HG02840 (cell line): Measurements from ENCODE around the gene FOCAD.

Experiments used
- ATAC-seq: cut with Tn5 transposase; IDR thresholded peaks from one replicate; pipeline ENCODE4 v1.9.1; 2021; ENCODE audit warnings: mild to moderate bottlenecking, moderate library complexity, moderate number of reproducible peaks; ENCODE audit not compliant: unreplicated experiment, low FRiP score

Gene FOCAD

GRCh38 chr9:20788526-20789451 is 104.7 kb downstream of the FOCAD start:
- no peak for ATAC-seq

- no peak for ATAC-seq
Measured at GRCh38 chr9:20790721-20791120, 106.7 kb downstream of the FOCAD start.

DNA sequence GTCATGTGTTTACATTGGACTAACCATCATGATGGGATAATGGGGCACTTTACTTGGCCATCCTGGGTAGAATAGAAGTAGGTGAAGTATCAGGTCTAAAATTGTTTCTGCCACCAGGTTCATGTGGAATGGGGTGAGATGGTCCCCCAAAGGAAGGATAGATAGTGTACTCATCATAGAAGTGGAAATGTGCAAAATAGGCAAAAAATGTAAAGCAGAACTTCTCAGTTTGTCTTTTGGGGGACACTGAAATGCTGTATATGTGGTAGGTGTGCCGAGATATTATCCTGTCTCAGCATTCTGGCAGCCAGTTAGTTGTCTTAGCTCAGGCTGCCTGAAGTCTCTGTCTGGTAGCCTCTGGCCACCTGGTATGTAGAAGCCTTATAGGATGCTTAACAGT is 107.6 kb downstream of the FOCAD start:
- no peak for ATAC-seq

DNA sequence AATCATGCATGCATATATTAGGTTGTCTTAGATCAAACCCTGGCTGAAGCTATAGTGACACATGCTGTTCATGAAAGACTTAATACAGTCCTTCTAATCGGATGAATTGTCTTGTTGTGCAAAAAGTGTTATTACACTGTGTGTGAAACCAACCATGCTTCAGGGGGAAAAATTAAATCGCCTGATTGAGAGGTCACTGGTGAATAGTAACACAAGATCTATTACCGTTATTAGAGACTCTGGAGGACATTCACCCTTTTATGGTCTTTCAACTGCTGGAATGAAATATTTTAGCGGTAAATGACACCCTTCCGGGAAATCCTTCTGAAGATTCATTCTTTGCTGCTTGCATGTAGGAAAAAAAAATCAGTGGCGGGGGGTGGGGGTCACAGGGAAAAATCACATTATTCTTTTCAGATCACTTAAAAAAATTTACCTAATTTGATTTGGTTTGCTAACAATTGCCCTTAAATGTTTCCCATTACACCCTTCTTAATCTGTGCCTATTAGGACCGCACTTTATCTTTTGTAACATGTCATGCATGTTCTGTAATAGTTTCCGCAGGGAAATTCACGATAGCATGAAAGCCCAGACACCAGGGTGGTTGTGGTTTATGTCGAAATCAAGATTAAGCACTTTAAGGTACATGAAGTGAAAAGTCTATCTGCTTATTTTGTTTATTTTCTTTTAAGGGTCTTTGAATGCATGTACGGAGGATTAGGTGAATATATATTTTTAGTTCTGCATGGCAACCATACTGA is 120.6 kb downstream of the FOCAD start:
- no peak for ATAC-seq

DNA sequence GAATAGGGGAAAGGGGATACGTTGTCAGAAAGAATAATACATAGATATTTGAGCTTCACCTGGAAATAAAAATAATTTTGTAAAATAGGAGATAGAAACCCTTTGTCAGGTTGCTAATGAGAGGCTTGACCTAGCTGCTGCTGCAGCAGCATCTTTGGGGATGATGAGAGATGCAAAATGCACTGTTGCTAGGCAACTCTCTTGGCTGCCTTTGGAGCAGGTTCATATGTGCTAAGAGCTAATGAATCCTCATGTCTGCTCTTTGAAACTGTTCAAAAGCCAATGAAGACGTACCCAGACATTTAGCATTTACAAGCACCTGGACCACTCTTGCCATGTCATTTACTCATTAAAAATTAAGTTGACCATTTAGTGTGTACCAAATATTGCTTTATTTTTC is 121.7 kb downstream of the FOCAD start:
- ATAC-seq = no peak

DNA sequence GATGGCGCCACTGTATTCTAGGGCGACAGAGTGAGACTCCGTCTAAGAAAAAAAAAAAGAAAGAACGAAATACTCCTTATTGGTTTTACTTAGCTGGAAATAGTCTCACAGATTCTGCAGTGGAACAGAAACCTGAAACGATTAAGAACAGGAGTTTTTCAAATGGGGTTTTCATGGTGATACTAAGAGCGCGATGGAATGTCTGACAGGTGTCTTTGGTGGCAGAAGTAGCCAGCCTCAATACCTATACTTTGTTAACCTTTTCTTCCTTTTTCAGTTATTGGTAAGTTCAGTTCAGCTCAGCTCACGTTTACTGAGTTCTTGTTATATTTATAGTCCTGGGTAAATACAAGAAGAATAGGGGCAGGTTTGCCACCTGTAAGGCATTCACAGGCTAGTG is 123.9 kb downstream of the FOCAD start:
- ATAC-seq = no peak

- ATAC-seq = no peak
Measured at GRCh38 chr9:20811872-20812271, 127.8 kb downstream of the FOCAD start.

- no peak for ATAC-seq
Measured at GRCh38 chr9:20815923-20816703, 132.1 kb downstream of the FOCAD start.

- no peak for ATAC-seq
Measured at GRCh38 chr9:20823051-20823450, 139.0 kb downstream of the FOCAD start.

- no peak for ATAC-seq
Measured at GRCh38 chr9:20831028-20831427, 147.0 kb downstream of the FOCAD start.

DNA sequence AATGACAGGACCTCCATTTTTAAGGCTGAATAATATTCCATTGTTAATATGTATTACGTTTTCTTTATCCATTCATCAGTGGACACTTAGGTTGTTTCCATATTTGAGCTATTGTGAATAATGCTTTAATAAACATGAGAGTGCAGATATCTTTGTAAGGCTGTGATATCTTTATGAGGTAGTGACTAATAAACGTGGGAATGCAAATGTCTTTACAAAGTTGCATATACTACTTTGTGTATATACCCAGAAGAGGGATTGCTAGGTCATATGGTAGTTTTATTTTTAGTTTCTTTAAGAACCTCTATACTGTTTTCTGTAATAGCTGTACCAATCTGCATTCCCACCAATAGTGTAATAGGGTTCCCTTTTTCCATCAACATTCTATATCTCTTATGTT is 148.7 kb downstream of the FOCAD start:
- no peak for ATAC-seq

GRCh38 chr9:20835377-20836286 is 151.6 kb downstream of the FOCAD start:
- ATAC-seq = no peak

GRCh38 chr9:20837166-20837565 is 153.1 kb downstream of the FOCAD start:
- no peak for ATAC-seq

DNA sequence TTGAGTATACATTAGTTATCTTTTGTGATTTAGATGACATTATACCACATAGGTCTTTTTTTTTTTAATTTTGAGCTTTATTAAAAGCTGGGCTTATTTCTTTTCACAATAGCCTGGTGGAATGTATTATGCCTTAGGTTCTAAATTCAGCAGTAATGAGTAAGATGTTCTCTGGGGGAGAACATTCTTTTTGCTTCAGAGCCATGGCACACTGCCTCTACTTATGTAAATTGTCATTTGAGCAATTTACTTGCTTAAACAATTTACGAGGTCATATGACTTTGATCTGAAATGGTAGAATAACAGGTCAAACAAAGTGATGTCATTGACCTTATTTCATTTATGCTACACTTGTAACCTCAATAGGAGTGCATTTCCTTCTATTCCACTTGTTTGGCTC is 154.2 kb downstream of the FOCAD start:
- no peak for ATAC-seq

DNA sequence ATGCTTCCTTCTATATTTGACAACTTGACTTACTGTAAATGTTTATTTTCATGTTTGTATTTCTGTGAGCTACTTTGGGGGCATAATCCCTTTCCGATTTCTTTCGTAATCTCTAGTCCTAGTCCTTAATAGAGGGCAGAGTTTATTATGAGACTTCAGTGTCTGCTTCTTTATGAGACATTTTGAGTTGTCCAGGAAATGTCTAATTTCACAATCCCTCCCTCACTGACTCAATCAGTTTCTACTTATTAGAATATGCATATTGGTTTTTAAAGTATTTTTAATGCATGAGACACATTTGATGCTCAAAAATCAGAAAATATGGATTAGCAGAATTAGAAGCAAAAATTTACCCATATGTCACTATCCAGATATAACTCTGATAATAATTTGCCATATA is 160.9 kb downstream of the FOCAD start:
- no peak for ATAC-seq

GRCh38 chr9:20848490-20848889 is 164.4 kb downstream of the FOCAD start:
- ATAC-seq = no peak

DNA sequence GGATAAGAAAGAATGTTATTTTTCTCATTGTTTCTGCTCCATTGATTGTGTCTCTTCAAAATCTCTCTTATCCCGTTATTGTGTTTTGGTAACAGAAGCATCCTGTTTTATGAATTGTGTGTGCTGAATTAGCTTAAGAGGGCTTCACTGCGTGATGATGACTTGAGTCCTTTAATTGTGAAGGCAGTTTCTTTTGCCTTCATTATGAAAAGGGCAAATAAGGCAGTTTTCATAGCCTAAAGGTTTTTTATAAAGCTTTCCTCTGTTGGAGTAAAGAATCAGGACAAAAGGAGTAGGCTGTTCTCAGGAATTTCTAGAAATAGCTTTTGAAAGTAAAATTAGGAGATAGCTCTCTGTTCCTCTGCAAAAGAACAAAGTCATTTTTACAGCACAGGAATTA is 169.8 kb downstream of the FOCAD start:
- no peak for ATAC-seq

GRCh38 chr9:20854444-20854843 is 170.4 kb downstream of the FOCAD start:
- no peak for ATAC-seq

DNA sequence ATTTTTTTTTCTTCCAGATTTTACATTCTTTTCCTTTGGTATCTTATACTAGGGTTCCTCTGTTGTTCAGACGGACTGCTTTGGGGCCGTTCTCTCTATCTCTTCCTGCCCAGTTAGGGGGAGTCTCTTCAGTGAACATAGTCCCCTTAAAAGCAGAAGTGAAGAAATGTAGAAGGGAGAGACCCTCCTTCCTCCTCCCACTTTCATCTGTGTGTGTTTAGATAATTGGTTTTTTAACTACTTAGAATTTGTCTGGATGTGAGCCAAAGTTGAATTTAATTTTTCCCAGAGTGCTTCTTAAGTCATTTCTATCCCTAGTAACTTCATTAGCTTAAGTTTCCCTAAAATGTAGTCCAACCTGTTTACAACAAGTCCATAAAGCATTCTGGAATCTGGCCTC is 179.9 kb downstream of the FOCAD start:
- ATAC-seq = no peak

DNA sequence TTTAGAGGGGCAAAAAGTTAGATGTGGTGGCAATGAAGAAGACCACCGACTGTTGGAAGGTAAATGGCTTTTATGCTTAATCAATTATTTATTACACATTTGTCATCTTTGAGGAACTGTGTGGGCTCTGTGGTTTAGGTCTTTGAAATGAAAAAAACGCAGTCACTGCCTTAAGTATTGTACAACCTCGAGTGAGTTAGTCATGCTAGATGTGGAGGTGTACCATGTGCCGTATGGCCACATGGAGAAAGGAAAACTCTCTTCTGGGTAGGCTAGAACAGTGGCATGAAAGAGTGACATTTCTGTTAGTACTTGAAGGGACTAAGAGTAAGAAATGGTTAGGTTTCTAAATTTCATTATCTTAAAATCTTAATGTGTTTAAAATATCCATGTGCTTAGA is 181.3 kb downstream of the FOCAD start:
- no peak for ATAC-seq
